GM12878 (cell line): ENCODE data around the gene PUM2. TPM values are rescaled to one million over a fixed set of nuclear protein-coding genes. Genes with fewer than 3 reads are reported as not detected.

Experiments used
- ATAC-seq: fragments of 200-7000 bp; cut with Tn5 transposase; 3 replicates; pipeline ENCODE4 v1.9.1; 2020; ENCODE audit warnings: mild to moderate bottlenecking, moderate library complexity
- BruUV-seq: library from RNA; stranded (reverse); fragments of 400-500 nt; replicated peaks from 2 replicates; lab custom pipeline; 2021; lab: Mats Ljungman, UMichigan
- CTCF ChIA-PET: fragments of 300-600 bp; sonication (Branson Sonifier 250); formaldehyde crosslinking; extraction: SDS; loops from one replicate; lab custom pipeline; 2021; ENCODE audit warnings: inconsistent platforms; lab: Yijun Ruan, JAX
- POLR2A ChIA-PET: fragments of 350-600 bp; formaldehyde crosslinking; extraction: SDS; loops from one replicate; lab custom pipeline; 2021; ENCODE audit warnings: inconsistent platforms; lab: Charles Lee
- RAD21 ChIA-PET: fragments of 300-600 bp; sonication (Branson Sonifier 250); formaldehyde crosslinking; loops from one replicate; lab custom pipeline; 2023; ENCODE audit warnings: antibody characterized with exemption; ENCODE audit not compliant: unreplicated experiment; lab: Charles Lee
- SMC1A ChIA-PET: fragments of 300-600 bp; sonication (Branson Sonifier 250); formaldehyde crosslinking; loops from one replicate; lab custom pipeline; 2023; ENCODE audit not compliant: unreplicated experiment, uncharacterized antibody; lab: Charles Lee
- DNase-seq: peaks from one replicate; pipeline ENCODE4 v3.0.0-alpha.2; 2011; ENCODE audit warnings: low read depth, low spot score
- FAIRE-seq: peaks from 3 replicates; lab custom pipeline; 2011; peaks lifted over from hg19 to GRCh38; lab: Jason Lieb, UNC
- H2AFZ ChIP-seq: 2 replicates; pipeline ENCODE4 v1.6.0; 2011; ENCODE audit warnings: low read depth, low read length, control low read depth; ENCODE audit not compliant: control insufficient read depth
- H3K27ac ChIP-seq: 2 replicates; pipeline ENCODE4 v1.5.1; 2011; ENCODE audit warnings: control low read depth; ENCODE audit not compliant: control insufficient read depth, insufficient read depth
- H3K27me3 ChIP-seq, 2 experiments: replicated peaks in 1 of 2; 2 replicates each; pipeline versions ENCODE4 v1.6.0 to v1.6.1; 2011; ENCODE audit warnings: low read length in 1 of 2; ENCODE audit not compliant: control insufficient read depth in 2 of 2, insufficient read depth in 2 of 2
- H3K36me3 ChIP-seq, 2 experiments: 2 replicates each; pipeline ENCODE4 v1.5.1; 2011; ENCODE audit warnings: low read length in 1 of 2; ENCODE audit not compliant: control insufficient read depth in 2 of 2, insufficient read depth in 2 of 2
- H3K4me1 ChIP-seq: 2 replicates; pipeline ENCODE4 v1.6.1; 2011; ENCODE audit warnings: mild to moderate bottlenecking, low read length, moderate library complexity, mixed read lengths; ENCODE audit not compliant: control insufficient read depth, insufficient read depth
- H3K4me2 ChIP-seq: 2 replicates; pipeline ENCODE4 v1.6.0; 2011; ENCODE audit warnings: control low read depth; ENCODE audit not compliant: control insufficient read depth, insufficient read depth
- H3K4me3 ChIP-seq: fragments of 200-600 bp; sonication (generic); 2 replicates; pipeline ENCODE4 v1.5.1; 2016
- H3K79me2 ChIP-seq: 2 replicates; pipeline ENCODE4 v1.6.0; 2011; ENCODE audit warnings: low read length; ENCODE audit not compliant: control insufficient read depth, insufficient read depth
- H3K9ac ChIP-seq: 2 replicates; pipeline ENCODE4 v1.8.0; 2011; ENCODE audit warnings: low read length, control low read depth, mixed read lengths; ENCODE audit not compliant: control insufficient read depth, insufficient read depth
- H3K9me3 ChIP-seq: replicated peaks from 3 replicates; pipeline ENCODE4 v1.5.1; 2011; ENCODE audit warnings: mild to moderate bottlenecking, low read length; ENCODE audit not compliant: control insufficient read depth, insufficient read depth
- H4K20me1 ChIP-seq: 2 replicates; pipeline ENCODE4 v1.6.0; 2011; ENCODE audit not compliant: control insufficient read depth, insufficient read depth
- HDAC6 ChIP-seq: fragments of 200-600 bp; sonication (generic); IDR thresholded peaks from one replicate; pipeline ENCODE4 v1.8.0; 2017; ENCODE audit warnings: antibody characterized with exemption; ENCODE audit not compliant: unreplicated experiment
- IRF4 ChIP-seq: IDR thresholded peaks from 2 replicates; pipeline ENCODE4 v1.6.1; 2011; ENCODE audit warnings: low read depth, low read length
- MTA2 ChIP-seq: fragments of 450-650 bp; IDR thresholded peaks from 2 replicates; pipeline ENCODE4 v1.6.1; 2016; ENCODE audit warnings: low read depth, mild to moderate bottlenecking, moderate library complexity
- POLR2A ChIP-seq: IDR thresholded peaks from 2 replicates; pipeline ENCODE4 v1.6.1; 2011; ENCODE audit warnings: low read depth, mild to moderate bottlenecking, low read length
- WGBS: methylation state at CpG from one replicate; pipeline ENCODE4 v1.1.6; 2016; ENCODE audit warnings: low lambda C conversion rate; ENCODE audit not compliant: insufficient replicate concordance, insufficient coverage; ENCODE audit errors: missing lambda C conversion rate; 5-methylcytosine and 5-hydroxymethylcytosine counted together
- in situ Hi-C: fragments of 300-500 bp; cut with MboI; formaldehyde crosslinking; loops from 9 replicates; pipeline ENCODE4 v1.14.3; 2018; ENCODE audit warnings: mixed read lengths
- intact Hi-C: fragments of 100-400 bp; cut with micrococcal nuclease; formaldehyde crosslinking; loops from one replicate; pipeline ENCODE4 v1.14.2; 2022; ENCODE audit not compliant: unreplicated experiment
- polyA plus RNA-seq, 11 experiments: library from polyadenylated mRNA; depleted of rRNA in 4 of 11; unstranded in 6 of 11; stranded (reverse) in 5 of 11; fragments of >200 nt; fragmentation: Nextera tagmentation in 4 of 11; fragmentation: Illumina TruSeq in 1 of 11; extraction: Ambion mirVana in 4 of 11; extraction: Trizol in 1 of 11; gene quantifications; 1 replicate in 1 of 11; 2 replicates in 10 of 11; pipeline versions ENCODE4 v1.2.1 to v1.2.3, GENCODE V29; 2011 to 2016; ENCODE audit warnings: inconsistent platforms in 2 of 11, missing spikeins in 2 of 11, low read depth in 1 of 11
- total RNA-seq, 4 experiments: library from RNA; depleted of rRNA in 3 of 4; stranded (reverse); fragments of >200 nt in 3 of 4; fragmentation: Illumina TruSeq in 1 of 4; extraction: Trizol in 1 of 4; gene quantifications; 2 replicates each; pipeline versions ENCODE4 v1.2.1 to v1.2.3, GENCODE V29; 2013 to 2021
- TF ChIP-seq, protein P1 (sequence below): fragments of 450-650 bp; IDR thresholded peaks from 2 replicates; pipeline ENCODE4 v1.6.1; 2018; ENCODE audit warnings: mild to moderate bottlenecking, low read depth, moderate library complexity; ENCODE audit not compliant: partially characterized antibody

Gene PUM2
- total and polyA plus RNA-seq, 10 of the 15 experiments (the other 5 are each of a cell fraction or from before 2014, with no cell fraction given): 14.5 to 87.6 (median 29.4) TPM

DNA sequence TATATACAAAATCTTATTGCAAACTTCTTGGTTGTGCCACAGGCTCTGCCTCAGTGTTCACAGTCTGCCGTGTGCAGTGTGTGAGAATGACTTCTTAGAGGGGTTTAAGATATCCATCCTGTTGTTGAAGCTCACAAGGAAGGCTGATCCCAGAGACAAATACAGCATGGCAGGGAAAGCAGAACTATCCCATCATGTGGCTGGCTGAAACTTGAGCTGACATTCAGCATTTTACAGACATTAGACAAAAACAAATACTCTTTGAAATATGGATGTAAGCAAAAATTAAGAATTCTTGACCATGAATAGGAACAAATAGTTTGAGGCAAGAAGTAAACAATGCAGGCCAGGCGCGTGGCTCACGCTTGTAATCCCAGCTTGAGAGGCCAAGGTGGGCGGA, 12.9 kb upstream of the PUM2 start:
- intact Hi-C loops: no loop called here
- Histone ChIP-seq H3K4me3 (no peak overlapping the region), H3K4me2 (no peak overlapping the region), H3K9ac (no peak overlapping the region), H3K9me3 (peaks cover 8% of the 10 kb centered on the region), H4K20me1 (no peaks in the 10 kb centered on the region), H3K4me1 (peaks cover 28% of the 10 kb centered on the region)
- CTCF ChIA-PET: no interaction called here
- ATAC-seq (no peak), DNase-seq (no peak)
- TF ChIP-seq, protein P1, sequence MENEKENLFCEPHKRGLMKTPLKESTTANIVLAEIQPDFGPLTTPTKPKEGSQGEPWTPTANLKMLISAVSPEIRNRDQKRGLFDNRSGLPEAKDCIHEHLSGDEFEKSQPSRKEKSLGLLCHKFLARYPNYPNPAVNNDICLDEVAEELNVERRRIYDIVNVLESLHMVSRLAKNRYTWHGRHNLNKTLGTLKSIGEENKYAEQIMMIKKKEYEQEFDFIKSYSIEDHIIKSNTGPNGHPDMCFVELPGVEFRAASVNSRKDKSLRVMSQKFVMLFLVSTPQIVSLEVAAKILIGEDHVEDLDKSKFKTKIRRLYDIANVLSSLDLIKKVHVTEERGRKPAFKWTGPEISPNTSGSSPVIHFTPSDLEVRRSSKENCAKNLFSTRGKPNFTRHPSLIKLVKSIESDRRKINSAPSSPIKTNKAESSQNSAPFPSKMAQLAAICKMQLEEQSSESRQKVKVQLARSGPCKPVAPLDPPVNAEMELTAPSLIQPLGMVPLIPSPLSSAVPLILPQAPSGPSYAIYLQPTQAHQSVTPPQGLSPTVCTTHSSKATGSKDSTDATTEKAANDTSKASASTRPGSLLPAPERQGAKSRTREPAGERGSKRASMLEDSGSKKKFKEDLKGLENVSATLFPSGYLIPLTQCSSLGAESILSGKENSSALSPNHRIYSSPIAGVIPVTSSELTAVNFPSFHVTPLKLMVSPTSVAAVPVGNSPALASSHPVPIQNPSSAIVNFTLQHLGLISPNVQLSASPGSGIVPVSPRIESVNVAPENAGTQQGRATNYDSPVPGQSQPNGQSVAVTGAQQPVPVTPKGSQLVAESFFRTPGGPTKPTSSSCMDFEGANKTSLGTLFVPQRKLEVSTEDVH: no peak
- TF ChIP-seq POLR2A: no peak
- TF ChIP-seq IRF4: no peak
- no peak for TF ChIP-seq HDAC6
- no peak for TF ChIP-seq MTA2
- TF ChIP-seq, all 136 proteins: peak for 0
- in situ Hi-C loops: no loop called here
- Histone ChIP-seq H3K27ac (no peak overlapping the region), H2AFZ (no peak overlapping the region), H3K36me3 (no peaks in the 10 kb centered on the region; a peak in 1 of 4 replicates), H3K79me2 (no peaks in the 10 kb centered on the region), H3K27me3 (no peaks in the 10 kb centered on the region)
- SMC1A ChIA-PET: interaction anchor here (0.5 to 1.3 kb wide), 4 partner anchors 10 to 470 kb away, joined by 3 to 4 read pairs (median 3); no protein-coding TSS in a partner anchor
- 98% methylated on average over 5 of the region's 5 CpGs for WGBS
- no peak for FAIRE-seq
- RAD21 ChIA-PET: interaction anchor here (0.9 kb wide), 1 partner anchor 11 kb away, joined by 3 read pairs; no protein-coding TSS in a partner anchor
- POLR2A ChIA-PET: no interaction called here
- BruUV-seq: no TSS peak
